Midbrain (tissue), 1 donor: ENCODE measurements around the gene DAZL.

Experiments used
- DNase-seq: peaks from one replicate; lab custom pipeline; 2025; lab: John Stamatoyannopoulos, UW

DAZL gene

DNA sequence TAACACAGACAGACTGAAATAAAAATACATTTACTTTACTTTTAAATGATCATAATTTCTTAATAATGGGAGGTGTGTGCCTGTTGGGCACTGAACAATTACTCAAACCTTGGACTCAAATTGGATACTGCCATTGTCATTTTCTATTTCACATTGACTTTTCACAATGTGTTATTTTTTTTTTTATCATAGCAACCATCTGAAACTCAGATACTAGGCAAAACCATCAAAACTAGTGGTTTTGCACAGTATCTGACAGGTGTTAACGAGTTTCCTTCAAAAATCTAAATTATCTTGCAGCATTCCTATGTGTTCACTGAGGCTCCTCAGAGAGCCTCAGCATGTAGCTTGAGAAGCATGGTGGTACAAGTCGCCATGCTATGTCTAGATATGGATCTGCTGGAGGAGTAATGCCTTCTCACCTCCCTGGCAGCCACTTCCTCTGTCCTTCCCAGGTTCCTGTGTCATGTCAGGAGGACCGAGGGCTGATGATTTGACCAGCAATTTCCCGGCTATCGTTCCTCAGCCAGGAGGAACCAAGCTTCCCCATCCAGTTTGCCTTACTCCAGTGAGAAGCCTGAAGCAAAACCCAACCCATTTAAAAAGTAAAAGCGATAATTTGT lies 61.9 kb downstream of the DAZL start:
- DNase-seq = no peak

- DNase-seq = no peak
These were observed 66.7 kb downstream of the DAZL start for GRCh38 chr3:16538507-16538906.

- DNase-seq = no peak
These were observed 68.2 kb downstream of the DAZL start for GRCh38 chr3:16536996-16537395.
